OCI-M1 (cell line): ENCODE measurements around the gene ADRA2A.

ENCODE experiments used
- DNase-seq: peaks from one replicate; lab custom pipeline; 2025; lab: John Stamatoyannopoulos, UW

ADRA2A gene

DNA sequence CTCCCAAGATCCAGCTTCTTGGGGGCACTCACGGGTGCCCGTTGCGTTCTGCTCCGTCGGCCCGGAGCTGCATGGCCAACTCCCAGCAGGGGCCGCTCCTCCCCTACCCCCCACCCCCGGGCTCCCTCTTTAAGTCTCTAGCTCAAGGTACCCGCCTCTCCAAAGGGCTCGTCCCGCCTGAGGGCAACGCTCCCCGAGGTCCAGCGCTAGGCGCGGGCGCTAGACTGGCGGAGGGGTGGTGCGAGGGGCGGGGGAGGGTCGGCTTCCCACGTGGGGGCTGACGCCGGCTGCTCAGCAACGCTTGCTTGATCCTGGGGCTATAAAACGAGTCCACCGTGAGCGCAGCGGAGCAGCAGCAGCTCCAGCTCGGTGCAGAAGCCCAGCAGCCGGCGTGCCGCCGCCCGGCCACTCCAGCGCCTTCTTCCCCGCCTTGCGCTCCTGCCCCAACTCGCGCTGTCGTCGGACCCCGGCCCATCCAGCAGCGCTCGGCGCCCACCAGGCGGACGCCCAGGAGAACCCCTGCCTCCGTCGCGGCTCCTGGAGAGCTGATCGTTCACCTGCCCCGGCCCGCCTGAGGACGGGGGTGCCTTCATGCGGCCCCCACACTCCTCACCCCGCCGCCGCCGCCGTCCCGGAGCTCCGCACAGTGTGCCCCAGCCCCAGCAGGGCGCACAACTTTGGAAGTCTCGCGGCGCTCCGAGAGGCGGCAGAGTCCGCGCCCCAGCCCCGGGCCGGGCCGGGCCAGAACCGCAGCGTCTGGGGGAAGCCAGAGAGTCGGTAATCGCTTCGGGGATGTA is at the start of gene ADRA2A:
Gene ADRA2A (plus strand): TSS at position 348 of the 797 bp plus-strand sequence. CDS start 968 bp downstream, outside the sequence.
- peak; percentile 62 for DNase-seq

DNA sequence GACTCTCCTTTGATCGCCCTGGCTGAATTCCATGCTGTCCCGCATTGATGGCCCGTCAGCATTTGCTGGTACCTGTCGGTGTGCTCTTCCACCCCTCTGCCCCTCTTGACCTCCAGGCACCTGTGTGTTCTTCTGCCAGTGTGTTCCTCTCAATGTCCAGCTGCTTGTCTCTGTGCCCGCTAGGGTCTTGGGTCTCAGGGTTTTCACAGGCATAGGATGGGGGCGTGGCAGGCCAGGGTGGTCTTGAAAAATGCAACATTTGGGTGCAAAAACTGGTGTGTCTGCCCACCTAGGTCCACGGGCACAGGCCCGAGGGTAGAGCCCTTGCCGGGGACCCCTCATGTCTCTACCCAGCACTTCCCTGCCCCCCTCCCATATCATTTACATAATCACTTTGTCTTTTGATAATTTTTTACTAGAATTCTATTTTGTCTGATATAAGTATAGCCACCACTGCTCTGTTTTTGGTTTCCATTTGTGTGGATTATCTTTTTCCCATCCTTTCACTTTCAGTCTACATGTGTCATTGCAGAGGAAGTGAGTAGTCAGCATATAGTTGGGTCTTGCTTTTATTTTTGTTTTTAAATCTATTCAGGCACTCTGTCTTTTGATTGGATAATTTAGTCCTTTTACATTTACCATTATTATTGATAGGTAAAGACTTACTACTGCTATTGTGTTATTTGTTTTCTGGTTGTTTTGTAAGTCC is 46.6 kb upstream of the ADRA2A start:
- peak; percentile 56 for DNase-seq

DNA sequence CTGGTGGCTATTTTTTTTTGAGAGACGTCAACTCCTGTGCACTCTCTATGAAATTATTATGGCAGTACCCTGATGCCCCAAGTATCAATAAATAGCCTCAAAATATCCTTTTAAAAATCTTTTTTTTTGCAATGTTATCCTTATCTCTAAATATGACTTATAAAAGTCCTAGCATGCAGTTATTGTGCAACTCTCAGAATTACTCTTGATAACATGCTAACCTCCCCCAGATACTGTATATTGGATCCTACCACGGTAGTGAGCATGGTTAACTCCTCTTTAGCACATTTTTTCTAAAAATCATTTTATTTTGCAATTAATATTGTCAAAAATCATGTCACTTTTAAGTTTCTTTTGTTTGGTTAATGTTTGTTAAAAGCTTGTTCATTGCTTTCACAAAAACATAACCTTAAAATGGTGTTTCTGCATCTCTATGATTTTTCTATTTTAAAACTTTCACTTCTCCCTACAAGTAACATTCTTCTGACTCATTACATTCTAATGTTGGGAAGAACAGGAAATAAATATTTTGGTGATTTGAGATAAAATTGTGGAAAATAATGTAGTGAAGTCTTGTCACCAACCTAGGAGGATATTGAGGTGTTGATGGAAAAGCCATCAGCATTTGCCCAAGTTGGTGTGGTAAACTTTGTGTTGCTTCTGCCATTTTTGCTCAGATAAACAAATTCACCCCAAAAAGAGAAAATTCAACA is 42.1 kb upstream of the ADRA2A start:
- DNase-seq, result no peak

DNA sequence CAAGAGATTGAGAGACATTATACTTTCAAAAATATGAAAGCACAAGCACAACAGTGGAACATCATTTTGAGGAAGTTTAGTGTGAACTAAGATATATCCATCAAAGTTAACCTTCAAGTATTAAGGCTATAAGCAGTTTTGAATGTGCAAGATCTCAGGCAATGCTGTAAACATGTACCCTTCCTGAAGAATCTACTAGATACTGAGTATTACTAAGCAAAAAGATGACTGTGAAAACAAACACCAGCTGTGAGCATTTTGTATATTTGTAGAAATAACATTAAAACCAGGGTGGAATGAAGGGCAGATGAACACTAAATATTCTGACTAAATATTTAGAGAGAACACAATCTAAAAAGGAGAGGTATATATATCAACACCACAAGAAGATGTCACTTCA is 41.3 kb upstream of the ADRA2A start:
- DNase-seq, result no peak

DNA sequence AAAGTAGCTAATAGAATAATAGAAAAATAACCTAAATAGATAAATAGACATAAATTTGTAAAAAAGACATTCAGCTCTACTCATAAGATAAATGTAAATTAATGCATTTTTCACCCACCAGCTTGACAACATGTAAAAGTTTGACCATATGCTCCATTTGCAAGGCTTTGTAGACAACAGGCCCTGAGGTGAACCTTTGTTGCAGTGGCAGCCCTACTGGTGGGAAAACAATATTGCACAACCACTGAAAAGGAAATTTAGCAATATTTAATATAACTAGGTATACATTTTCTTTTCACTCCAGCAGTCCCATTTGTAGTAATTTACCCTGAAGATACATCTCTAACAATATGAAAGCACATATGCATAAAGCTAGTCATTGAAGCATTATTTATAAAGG is 39.0 kb upstream of the ADRA2A start:
- peak; percentile 18 for DNase-seq

DNA sequence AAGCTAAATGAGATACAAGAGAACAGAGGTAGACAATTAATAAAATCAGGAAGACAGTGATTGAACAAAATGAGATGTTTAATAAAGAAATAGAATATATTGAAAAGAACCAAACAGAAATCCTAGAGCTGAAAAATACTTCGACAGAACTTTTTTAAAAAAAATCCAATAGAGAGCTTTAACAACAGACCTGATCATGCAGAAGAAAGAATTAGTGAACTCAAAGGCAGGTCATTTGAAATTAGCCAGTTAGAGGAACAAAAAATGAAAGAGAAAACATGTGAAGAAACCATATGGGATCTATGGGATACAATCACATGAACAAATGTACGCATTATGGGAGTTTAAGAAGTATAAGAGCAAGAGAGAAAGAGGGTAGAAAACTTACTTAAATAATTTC is 37.3 kb upstream of the ADRA2A start:
- no peak for DNase-seq

DNA sequence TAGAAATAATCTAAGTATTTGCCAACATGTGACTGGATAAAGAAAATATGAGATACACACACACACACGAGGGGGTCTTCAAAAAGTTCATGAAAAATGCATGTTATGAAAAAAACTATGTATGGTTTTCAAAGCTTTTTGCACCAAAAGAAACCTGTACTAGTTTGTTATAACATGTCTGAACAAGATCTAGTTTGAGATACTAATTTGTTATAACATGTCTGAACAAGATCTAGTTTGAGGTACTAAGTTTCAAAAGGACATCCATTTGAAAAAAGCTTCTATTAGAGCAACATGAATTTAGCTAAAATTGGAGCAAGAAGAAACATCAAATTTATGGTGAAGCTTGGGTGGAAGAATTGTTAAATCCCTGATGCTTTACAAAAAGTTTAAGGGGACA is 19.8 kb upstream of the ADRA2A start:
- no peak for DNase-seq

DNA sequence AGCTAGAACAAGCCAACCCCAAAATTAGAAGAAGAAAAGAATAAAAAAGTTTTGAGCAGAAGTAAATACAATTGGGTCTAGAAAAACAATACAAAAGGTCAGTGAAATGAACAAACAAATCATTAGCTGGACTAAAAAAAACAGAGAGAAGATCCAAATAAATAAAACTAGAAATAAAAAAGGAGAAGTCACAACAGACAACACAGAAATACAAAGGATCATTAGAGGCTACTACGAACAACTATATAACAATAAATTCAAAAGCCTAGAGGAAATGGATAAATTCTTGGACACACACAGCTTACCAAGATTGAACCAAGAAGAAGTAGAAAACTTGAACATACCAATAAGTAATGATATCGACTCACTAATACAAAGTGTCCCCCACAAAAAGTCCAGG is 13.4 kb upstream of the ADRA2A start:
- no peak for DNase-seq

DNA sequence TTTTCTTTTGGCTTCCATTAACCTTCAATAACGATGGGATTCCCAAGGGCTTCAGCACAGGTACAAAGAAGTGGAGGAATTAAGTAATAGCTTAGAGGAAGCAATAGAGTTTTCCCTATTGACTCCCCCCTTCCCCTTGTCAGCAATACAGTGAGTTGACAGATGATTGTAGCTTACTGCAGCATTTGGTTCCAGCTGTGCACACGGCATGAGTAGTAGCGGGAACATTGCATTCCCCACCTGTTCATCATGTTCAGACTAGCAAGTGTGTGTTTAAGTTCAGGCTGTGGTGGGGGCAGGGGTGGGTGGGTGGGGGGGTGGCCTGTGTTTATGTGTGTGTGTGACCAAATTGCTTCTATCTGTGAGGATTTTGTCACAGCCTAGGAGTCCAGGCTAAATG is 4.6 kb upstream of the ADRA2A start:
- no peak for DNase-seq

DNA sequence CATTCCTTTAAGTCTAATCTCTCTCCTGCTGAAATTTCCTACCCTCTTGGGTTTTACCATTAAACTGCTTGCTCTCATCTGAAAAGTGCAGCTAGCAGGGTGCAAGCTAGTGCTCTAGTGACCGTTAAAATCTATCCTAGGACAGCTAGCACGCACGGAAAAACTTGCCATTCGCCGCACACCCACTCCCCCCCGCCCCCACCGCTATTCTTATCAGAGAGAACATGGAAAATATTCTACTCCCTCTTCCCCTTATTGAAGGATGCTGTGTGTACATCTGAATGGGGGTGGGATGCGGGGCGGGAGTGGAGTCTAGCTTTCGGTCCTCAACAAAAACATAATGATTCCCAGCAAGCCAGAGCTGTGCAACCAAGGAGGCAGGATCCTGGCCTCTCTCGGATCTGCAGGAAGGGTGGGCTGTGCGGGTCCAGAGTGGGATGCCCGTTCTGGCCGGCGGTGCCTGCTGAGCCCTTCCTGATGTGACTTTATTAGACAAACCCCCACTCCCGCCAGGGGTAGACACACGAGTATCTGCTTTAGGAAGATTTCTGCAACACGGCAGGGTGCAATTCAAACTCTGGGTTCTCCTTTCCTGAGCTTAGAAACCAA is 1.1 kb upstream of the ADRA2A start:
- DNase-seq, result peak; percentile 10

DNA sequence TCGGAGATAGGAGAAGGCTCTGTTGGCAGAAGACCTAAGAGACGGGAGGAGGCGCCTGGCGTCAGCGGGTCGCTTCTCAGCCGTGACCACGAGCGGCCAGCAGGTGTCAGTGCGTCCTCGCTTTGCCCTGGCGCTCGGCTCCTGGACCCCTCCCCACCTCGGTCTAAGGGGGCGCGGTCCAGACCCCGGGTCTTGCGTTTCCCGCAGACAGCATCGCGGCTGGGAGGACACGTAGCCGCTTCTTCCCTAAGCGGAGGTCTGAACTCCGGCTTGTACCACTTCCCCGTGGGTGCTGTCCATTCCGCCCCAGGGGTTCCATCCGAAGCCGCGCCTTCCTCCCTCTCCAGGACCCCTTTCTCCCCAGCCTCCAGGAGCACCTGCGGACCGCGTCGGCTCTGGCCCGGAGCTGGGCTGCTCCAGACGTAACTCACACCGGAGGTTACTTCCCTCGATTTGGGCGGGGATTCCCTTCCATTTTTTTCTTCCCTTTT is 593 bp upstream of the ADRA2A start:
- DNase-seq, result peak; percentile 84

DNA sequence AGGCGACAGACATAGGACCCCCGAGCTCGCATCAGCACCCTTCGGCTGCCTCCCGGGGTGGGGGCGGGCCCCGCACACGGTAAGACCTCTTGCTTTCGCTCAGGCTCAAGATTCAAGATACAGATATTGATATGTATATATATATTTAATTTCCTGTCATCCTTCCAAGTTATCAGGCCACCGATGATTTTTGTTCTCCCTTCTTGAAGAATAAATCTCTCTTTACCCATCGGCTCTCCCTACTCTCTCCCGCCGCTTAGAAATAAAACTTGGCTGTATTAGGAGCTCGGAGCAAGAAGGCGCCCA is 603 bp downstream of the ADRA2A start:
- DNase-seq, result no peak

DNA sequence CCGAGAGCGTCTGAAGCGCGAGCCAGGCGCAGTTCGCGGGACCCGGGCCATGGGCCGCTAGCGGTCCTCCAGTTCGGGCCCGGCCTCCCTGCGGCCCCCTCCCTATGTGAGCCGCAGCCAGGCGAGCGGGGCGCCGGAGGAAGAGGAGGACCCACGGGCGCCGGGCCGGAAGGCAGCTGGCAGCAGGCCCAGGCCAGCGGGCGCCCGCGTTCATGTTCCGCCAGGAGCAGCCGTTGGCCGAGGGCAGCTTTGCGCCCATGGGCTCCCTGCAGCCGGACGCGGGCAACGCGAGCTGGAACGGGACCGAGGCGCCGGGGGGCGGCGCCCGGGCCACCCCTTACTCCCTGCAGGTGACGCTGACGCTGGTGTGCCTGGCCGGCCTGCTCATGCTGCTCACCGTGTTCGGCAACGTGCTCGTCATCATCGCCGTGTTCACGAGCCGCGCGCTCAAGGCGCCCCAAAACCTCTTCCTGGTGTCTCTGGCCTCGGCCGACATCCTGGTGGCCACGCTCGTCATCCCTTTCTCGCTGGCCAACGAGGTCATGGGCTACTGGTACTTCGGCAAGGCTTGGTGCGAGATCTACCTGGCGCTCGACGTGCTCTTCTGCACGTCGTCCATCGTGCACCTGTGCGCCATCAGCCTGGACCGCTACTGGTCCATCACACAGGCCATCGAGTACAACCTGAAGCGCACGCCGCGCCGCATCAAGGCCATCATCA is 1.1 kb downstream of the ADRA2A start:
- no peak for DNase-seq

DNA sequence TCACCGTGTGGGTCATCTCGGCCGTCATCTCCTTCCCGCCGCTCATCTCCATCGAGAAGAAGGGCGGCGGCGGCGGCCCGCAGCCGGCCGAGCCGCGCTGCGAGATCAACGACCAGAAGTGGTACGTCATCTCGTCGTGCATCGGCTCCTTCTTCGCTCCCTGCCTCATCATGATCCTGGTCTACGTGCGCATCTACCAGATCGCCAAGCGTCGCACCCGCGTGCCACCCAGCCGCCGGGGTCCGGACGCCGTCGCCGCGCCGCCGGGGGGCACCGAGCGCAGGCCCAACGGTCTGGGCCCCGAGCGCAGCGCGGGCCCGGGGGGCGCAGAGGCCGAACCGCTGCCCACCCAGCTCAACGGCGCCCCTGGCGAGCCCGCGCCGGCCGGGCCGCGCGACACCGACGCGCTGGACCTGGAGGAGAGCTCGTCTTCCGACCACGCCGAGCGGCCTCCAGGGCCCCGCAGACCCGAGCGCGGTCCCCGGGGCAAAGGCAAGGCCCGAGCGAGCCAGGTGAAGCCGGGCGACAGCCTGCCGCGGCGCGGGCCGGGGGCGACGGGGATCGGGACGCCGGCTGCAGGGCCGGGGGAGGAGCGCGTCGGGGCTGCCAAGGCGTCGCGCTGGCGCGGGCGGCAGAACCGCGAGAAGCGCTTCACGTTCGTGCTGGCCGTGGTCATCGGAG is 1.8 kb downstream of the ADRA2A start:
- no peak for DNase-seq

DNA sequence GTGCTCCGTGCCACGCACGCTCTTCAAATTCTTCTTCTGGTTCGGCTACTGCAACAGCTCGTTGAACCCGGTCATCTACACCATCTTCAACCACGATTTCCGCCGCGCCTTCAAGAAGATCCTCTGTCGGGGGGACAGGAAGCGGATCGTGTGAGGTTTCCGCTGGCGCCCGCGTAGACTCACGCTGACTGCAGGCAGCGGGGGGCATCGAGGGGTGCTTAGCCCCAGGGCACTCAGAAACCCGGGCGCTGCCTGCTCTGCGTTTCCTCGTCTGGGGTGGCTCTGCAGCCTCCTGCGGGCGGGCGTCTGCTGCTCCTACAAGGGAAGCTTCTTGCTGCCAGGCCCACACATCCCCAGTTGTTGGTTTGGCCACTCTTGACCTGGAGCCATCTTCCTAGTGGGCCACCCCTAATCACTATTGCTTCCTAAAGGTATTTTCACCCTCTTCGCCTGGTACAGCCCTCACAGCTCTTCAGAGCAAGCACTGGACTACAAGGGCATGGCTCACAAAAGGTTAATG is 2.5 kb downstream of the ADRA2A start:
- no peak for DNase-seq

DNA sequence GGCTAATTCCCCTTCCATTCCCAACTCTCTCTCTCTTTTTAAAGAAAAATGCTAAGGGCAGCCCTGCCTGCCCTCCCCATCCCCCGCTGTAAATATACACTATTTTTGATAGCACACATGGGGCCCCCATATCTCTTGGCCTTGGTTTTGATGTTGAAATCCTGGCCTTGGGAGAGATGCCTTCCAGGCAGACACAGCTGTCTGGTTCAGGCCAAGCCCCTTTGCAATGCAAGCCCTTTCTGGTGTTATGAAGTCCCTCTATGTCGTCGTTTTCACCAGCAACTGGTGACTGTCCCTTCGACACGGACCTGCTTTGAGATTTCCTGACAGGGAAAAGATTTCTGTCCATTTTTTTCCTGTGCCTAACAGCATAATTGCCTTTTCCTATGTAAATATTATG is 3.0 kb downstream of the ADRA2A start:
- no peak for DNase-seq

DNA sequence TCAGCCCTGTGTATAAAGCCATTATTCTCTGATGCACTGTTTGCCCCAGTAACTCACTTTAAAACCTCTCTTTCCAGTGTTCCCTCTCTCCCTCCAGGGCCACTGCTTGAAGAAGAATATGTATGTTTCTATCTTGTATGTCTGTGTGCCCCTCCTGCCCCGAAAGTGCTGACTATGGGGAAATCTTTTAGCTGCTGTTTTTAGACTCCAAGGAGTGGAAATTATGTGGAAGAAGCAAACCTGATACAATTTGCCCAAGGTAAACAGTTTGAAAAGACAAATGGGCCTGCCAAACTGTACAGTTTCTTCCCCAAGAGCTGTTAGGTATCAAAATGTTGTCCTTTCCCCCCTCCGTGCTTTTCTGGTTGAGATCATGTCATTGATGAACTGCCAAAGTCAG is 3.4 kb downstream of the ADRA2A start:
- no peak for DNase-seq

DNA sequence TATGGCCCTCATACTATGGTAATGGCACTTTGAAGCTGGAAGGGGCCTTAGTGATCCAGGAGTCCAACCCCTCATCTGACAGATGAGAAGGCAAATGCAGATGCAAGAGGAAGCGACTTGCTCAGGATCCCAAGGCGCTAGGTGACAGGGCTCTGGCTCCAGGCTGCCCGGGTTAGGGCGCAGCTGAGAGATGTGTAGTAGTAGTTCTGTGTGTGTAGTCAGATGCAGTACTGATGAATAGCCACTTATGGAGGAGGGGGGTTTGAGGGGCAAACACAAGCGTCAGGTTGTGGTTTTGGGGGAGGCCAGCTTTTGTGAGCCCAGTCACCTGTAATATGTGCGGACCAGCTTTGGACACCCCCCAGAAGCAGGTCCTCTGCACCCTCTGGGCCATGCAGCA is 4.8 kb downstream of the ADRA2A start:
- DNase-seq, result no peak

DNA sequence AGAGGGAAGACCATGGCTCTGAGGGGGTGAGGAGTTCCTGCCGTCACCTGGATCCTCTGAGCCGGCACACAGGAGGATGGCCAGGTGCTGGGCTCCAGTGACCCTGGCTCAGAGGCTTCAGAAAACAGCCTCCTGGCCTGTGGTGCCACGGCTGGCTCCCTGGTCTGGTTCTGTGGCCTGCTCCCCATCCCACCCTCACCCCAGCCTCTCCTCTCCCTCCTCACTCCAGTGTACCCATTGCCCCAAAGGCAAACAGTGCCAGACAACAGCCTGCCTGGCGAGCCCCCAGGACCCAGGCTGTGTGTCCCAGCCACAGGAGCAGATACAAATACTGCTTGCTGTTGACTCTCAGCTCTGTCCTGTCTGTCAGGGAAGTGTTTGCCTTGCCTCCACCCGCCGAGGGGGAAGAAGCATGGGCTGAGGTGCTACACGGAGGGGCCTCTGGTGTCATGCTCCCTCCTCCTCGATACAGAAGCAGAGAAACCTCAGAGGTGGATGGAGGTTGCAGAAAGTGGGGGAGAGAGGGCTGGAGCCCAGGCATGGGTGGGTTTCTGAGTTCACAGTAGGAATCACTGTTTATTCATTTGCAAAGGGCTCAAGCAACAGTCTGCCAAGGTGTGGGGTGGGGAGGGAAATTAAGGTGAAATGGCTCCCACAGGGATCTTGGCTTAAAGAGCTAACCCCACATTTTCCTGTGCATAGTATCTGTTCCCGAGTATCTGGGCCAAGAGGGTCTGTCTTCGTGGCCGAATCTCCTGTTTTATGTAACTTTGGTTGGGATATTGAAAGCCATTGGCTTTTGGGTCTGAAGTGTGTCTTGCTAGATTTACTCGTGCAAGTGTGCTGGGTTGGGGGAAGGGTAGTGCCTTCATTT is 5.5 kb downstream of the ADRA2A start:
- DNase-seq, result no peak
